ENCODE measurements around the gene ALDH6A1. TPM values are rescaled to one million over a fixed set of nuclear protein-coding genes. Genes with fewer than 3 reads are reported as not detected.
"Not testable (repeated sequence)": the region's sequence is repeated elsewhere in the genome, so short reads cannot be mapped to it uniquely, and the experiment has no call there.

The ALDH6A1 gene
- total RNA-seq: 10 to 100 TPM; 10.4 to 48.0 (median 30.5) TPM

GRCh38 chr14:74084277-74085046 lies at the start of gene ALDH6A1, which contains the start of gene LIN52:
ALDH6A1 (minus strand) TSS chr14:74084453; CDS start chr14:74084394, 59 bp downstream.
LIN52 (plus strand) TSS chr14:74084956; CDS start chr14:74084975, 19 bp downstream.
- peak within 1 kb of the TSS; percentile 84 to 95 (median 88) for H3K27ac ChIP-seq
- H3K4me1 ChIP-seq: peaks cover 33 to 38% (median 35%) of the 10 kb centered on the region in 4 donors
- no peaks in the 10 kb centered on the region for H3K9me3 ChIP-seq
- WGBS, 2 donors: 0% methylated on average over 33 to 46 of the region's 46 CpGs
- peak; percentile 97 to 99 for ATAC-seq (ENCODE audit: low FRiP score in 2 of 2)
- H3K27me3 ChIP-seq: no peaks in the 10 kb centered on the region
- peak within 1 kb of the TSS; percentile 88 to 97 (median 90) for H3K4me3 ChIP-seq
- peak; percentile 94 to 99 for DNase-seq
- no peaks in the 10 kb centered on the region for H3K36me3 ChIP-seq
- peak in 3 of 6 experiments; percentile 31 to 43 (median 36) for TF ChIP-seq CTCF (IDR thresholded peaks at IDR 0.05)
- TF ChIP-seq POLR2A (IDR thresholded peaks at IDR 0.05): peak in 3 of 4 donors; percentile 75 to 94 (median 90)
- peak; percentile 72 to 95 for TF ChIP-seq POLR2AphosphoS5 (IDR thresholded peaks at IDR 0.05)
- peak in 2 of 4 donors; percentile 6 to 78 for TF ChIP-seq EP300 (IDR thresholded peaks at IDR 0.05)

GRCh38 chr14:74127634-74128033 lies 43.4 kb upstream of the ALDH6A1 start:
- Histone ChIP-seq H3K9me3 (no peaks in the 10 kb centered on the region), H3K4me3 (no peak overlapping the region), H3K27ac (no peak overlapping the region), H3K36me3 (no peaks in the 10 kb centered on the region), H3K4me1 (no peaks in the 10 kb centered on the region), H3K27me3 (no peaks in the 10 kb centered on the region)
- no peak for DNase-seq
- WGBS, 2 donors: 100% methylated on average over 1 of the region's 1 CpG
- no peak for ATAC-seq (ENCODE audit: low FRiP score in 2 of 2)
- no peak for TF ChIP-seq CTCF (IDR thresholded peaks at IDR 0.05)
- no peak for TF ChIP-seq POLR2A (IDR thresholded peaks at IDR 0.05)
- no peak for TF ChIP-seq EP300 (IDR thresholded peaks at IDR 0.05)
- TF ChIP-seq POLR2AphosphoS5 (IDR thresholded peaks at IDR 0.05): no peak

DNA sequence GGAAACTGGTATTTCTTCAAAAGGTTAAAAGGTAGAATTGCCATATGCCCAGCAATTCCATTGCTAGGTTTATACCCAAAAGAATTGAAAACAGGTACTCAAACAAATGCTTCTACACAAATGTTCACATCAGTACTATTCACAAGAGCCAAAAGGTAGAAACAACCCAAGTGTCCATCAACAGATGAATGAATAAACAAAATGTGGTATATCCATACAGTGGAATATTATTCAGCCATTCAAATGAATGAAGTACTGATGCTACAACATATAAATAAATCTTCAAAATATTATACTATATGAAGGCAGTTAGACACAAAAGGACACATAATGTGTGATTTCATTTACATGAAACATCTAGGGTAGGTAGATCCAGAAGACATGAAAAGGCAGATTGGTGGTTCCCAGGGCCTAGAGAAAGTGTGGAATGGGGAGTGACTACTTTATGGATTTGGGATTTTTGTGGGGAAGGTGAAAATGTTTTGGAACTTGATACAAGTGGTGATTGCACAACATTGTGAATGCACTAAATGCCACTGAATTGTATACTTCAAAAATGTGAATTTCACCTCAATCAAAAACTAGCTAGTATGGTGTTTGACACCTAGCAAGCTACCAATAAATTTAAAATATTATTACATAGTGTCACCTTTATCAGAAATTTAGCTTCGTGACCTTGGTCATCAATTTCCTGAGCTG lies 42.2 kb upstream of the ALDH6A1 start:
- Histone ChIP-seq H3K9me3 (no peaks in the 10 kb centered on the region), H3K36me3 (no peaks in the 10 kb centered on the region), H3K27me3 (no peaks in the 10 kb centered on the region), H3K27ac (no peak overlapping the region), H3K4me1 (no peaks in the 10 kb centered on the region), H3K4me3 (no peak overlapping the region)
- DNase-seq (no peak), ATAC-seq (ENCODE audit: low FRiP score in 2 of 2) (no peak)
- WGBS, 2 donors: 100% methylated on average over 1 of the region's 1 CpG
- no peak for TF ChIP-seq CTCF (IDR thresholded peaks at IDR 0.05)

DNA sequence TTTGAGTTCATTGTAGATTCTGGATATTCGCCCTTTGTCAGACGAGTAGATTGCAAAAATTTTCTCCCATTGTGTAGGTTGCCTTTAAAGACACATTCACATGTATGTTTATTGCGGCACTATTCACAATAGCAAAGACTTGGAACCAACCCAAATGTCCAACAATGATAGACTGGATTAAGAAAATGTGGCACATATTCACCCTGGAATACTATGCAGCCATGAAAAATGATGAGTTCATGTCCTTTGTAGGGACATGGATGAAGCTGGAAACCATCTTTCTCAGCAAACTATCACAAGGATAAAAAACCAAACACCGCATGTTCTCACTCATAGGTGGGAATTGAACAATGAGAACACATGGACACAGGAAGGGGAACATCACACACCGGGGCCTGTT lies 41.2 kb upstream of the ALDH6A1 start:
- not testable (repeated sequence) for H3K4me1 ChIP-seq; H3K36me3 ChIP-seq; DNase-seq; H3K4me3 ChIP-seq; H3K27me3 ChIP-seq; H3K27ac ChIP-seq; H3K9me3 ChIP-seq; ATAC-seq (ENCODE audit: low FRiP score in 2 of 2)
- WGBS, 2 donors: 79 to 92% methylated on average over 4 to 5 of the region's 5 CpGs

GRCh38 chr14:74111395-74112216 lies 27.4 kb upstream of the ALDH6A1 start:
- not testable (repeated sequence) for H3K27me3 ChIP-seq, H3K4me3 ChIP-seq, DNase-seq, H3K4me1 ChIP-seq, H3K9me3 ChIP-seq, H3K27ac ChIP-seq
- peak in 5 of 6 experiments; percentile 29 to 68 (median 38) for TF ChIP-seq CTCF (IDR thresholded peaks at IDR 0.05)
- peak in 1 of 2 donors; percentile 79 for ATAC-seq (ENCODE audit: low FRiP score in 2 of 2)
- WGBS, 2 donors: 91 to 92% methylated on average over 12 to 13 of the region's 13 CpGs
- H3K36me3 ChIP-seq: peaks cover 0 to 12% (median 2%) of the 10 kb centered on the region in 4 donors
